Tibial nerve (tissue), 4 donors: ENCODE data around the gene GRID1. TPM values are rescaled to one million over a fixed set of nuclear protein-coding genes. Genes with fewer than 3 reads are reported as not detected.

Source experiments
- DNase-seq, 2 donors: peaks; one replicate each; pipeline ENCODE4 v3.0.0-alpha.2; 2019; ENCODE audit warnings: low spot score in 2 of 2
- H3K27ac ChIP-seq, 4 donors: fragments of 200-600 bp; sonication (generic) in 3 of 4; one replicate each; pipeline ENCODE4 v1.5.1; 2017 to 2019; ENCODE audit warnings: mild to moderate bottlenecking in 1 of 4
- H3K27me3 ChIP-seq, 2 donors: fragments of 200-600 bp; sonication (generic) in 1 of 2; one replicate each; pipeline versions ENCODE4 v1.5.1 to v1.6.0; 2017 to 2019
- H3K36me3 ChIP-seq, 3 donors: fragments of 200-600 bp; sonication (generic); one replicate each; pipeline ENCODE4 v1.5.1; 2018 to 2019
- H3K4me1 ChIP-seq, 4 donors: fragments of 200-600 bp; sonication (generic) in 3 of 4; one replicate each; pipeline ENCODE4 v1.5.1; 2017 to 2019
- H3K4me3 ChIP-seq, 4 donors: fragments of 200-600 bp; sonication (generic) in 3 of 4; one replicate each; pipeline ENCODE4 v1.5.1; 2017 to 2019; ENCODE audit warnings: mild to moderate bottlenecking in 1 of 4, moderate library complexity in 1 of 4
- H3K9me3 ChIP-seq, 4 donors: fragments of 200-600 bp; sonication (generic) in 3 of 4; one replicate each; pipeline ENCODE4 v1.5.1; 2017 to 2019
- CTCF ChIP-seq, 5 experiments: fragments of 200-600 bp in 3 of 5; fragments of 450-650 bp in 2 of 5; sonication (generic) in 3 of 5; IDR thresholded peaks; one replicate each; pipeline ENCODE4 v1.5.1; 2016 to 2019; ENCODE audit warnings: antibody characterized with exemption in 5 of 5, mild to moderate bottlenecking in 3 of 5, moderate library complexity in 2 of 5
- EP300 ChIP-seq, 2 donors: sonication (generic); formaldehyde crosslinking; IDR thresholded peaks; one replicate each; pipeline ENCODE4 v1.6.1; 2017; ENCODE audit warnings: antibody characterized with exemption in 2 of 2, mild to moderate bottlenecking in 1 of 2
- POLR2A ChIP-seq, 2 donors: fragments of 450-650 bp; IDR thresholded peaks; one replicate each; pipeline ENCODE4 v1.6.1; 2017; ENCODE audit warnings: antibody characterized with exemption in 2 of 2, mild to moderate bottlenecking in 2 of 2, moderate library complexity in 2 of 2
- WGBS, 2 donors: methylation state at CpG; one replicate each; pipeline ENCODE4 v1.1.5; 2018; 5-methylcytosine and 5-hydroxymethylcytosine counted together
- total RNA-seq, 4 donors: library from RNA; depleted of rRNA; stranded (reverse); fragments of >200 nt; gene quantifications; one replicate each; pipeline ENCODE4 v1.1.0, GENCODE V29; 2016

The GRID1 gene
- total RNA-seq, 4 donors from 2014 or later, result 7.7 to 16.3 (median 10.5) TPM

GRCh38 chr10:86073199-86073977, 293.2 kb downstream of the GRID1 start:
- Histone ChIP-seq H3K27ac (no peak overlapping the region), H3K4me1 (no peaks in the 10 kb centered on the region), H3K27me3 (no peaks in the 10 kb centered on the region), H3K36me3 (no peaks in the 10 kb centered on the region), H3K9me3 (no peaks in the 10 kb centered on the region), H3K4me3 (no peak overlapping the region)
- 75 to 83% methylated on average over 7 of the region's 7 CpGs for WGBS, 2 donors
- DNase-seq, result no peak
- no peak for TF ChIP-seq EP300 (IDR thresholded peaks at IDR 0.05)
- TF ChIP-seq POLR2A (IDR thresholded peaks at IDR 0.05), result no peak
- TF ChIP-seq CTCF (IDR thresholded peaks at IDR 0.05), result no peak

- DNase-seq, result no peak
- H3K27ac ChIP-seq, result no peak overlapping the region
- H3K27me3 ChIP-seq, result no peaks in the 10 kb centered on the region
- H3K36me3 ChIP-seq, result no peaks in the 10 kb centered on the region
- no peak overlapping the region for H3K4me3 ChIP-seq
- TF ChIP-seq POLR2A (IDR thresholded peaks at IDR 0.05), result no peak
- TF ChIP-seq CTCF (IDR thresholded peaks at IDR 0.05), result no peak
- no peak for TF ChIP-seq EP300 (IDR thresholded peaks at IDR 0.05)
- 62 to 63% methylated on average over 5 of the region's 5 CpGs for WGBS, 2 donors
- no peaks in the 10 kb centered on the region for H3K4me1 ChIP-seq
- H3K9me3 ChIP-seq, result no peaks in the 10 kb centered on the region
Measured at GRCh38 chr10:86072413-86072812, 294.2 kb downstream of the GRID1 start.

GRCh38 chr10:86071758-86072157, 294.8 kb downstream of the GRID1 start:
- Histone ChIP-seq H3K36me3 (no peaks in the 10 kb centered on the region), H3K9me3 (no peaks in the 10 kb centered on the region), H3K27me3 (no peaks in the 10 kb centered on the region), H3K4me3 (no peak overlapping the region), H3K4me1 (no peaks in the 10 kb centered on the region), H3K27ac (no peak overlapping the region)
- TF ChIP-seq CTCF (IDR thresholded peaks at IDR 0.05) (no peak), POLR2A (IDR thresholded peaks at IDR 0.05) (no peak), EP300 (IDR thresholded peaks at IDR 0.05) (no peak)
- DNase-seq, result no peak
- 69 to 73% methylated on average over 4 of the region's 4 CpGs for WGBS, 2 donors

- Histone ChIP-seq H3K4me1 (no peaks in the 10 kb centered on the region), H3K4me3 (no peak overlapping the region), H3K9me3 (no peaks in the 10 kb centered on the region), H3K27me3 (no peaks in the 10 kb centered on the region), H3K36me3 (no peaks in the 10 kb centered on the region), H3K27ac (no peak overlapping the region)
- whole genome bisulfite sequencing, 2 donors, result 79 to 91% methylated on average over 5 of the region's 5 CpGs
- TF ChIP-seq POLR2A (IDR thresholded peaks at IDR 0.05) (no peak), CTCF (IDR thresholded peaks at IDR 0.05) (no peak), EP300 (IDR thresholded peaks at IDR 0.05) (no peak)
- DNase-seq, result no peak
Measured at GRCh38 chr10:86071145-86071544, 295.4 kb downstream of the GRID1 start.

- 82 to 91% methylated on average over 1 of the region's 1 CpG for WGBS, 2 donors
- H3K9me3 ChIP-seq, result no peaks in the 10 kb centered on the region
- no peak overlapping the region for H3K4me3 ChIP-seq
- no peak for DNase-seq
- no peaks in the 10 kb centered on the region for H3K4me1 ChIP-seq
- H3K27ac ChIP-seq, result no peak overlapping the region
- no peaks in the 10 kb centered on the region for H3K27me3 ChIP-seq
- TF ChIP-seq POLR2A (IDR thresholded peaks at IDR 0.05), result no peak
- no peak for TF ChIP-seq CTCF (IDR thresholded peaks at IDR 0.05)
- no peaks in the 10 kb centered on the region for H3K36me3 ChIP-seq
Measured at GRCh38 chr10:86070278-86070677, 296.3 kb downstream of the GRID1 start.
